ENCODE measurements around the gene GRB10.

DNA sequence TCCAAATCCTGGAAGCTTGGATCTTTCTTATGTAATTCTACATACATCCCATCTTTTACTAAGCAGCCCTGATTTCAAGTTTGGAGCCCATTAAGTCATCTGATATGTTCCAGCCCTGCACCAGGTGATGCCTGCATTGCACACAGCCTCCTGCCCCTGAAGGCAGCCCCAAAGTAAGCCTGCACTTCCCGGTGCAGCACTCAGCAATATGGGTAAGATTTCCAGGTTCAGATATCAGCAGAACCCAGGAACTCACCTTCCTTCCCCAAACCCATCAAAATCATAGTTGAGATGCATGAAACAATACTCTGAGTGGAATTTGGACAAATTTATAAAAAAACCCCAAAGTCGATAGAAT lies 217.2 kb downstream of the GRB10 start:
- TF ChIP-seq, protein P1, sequence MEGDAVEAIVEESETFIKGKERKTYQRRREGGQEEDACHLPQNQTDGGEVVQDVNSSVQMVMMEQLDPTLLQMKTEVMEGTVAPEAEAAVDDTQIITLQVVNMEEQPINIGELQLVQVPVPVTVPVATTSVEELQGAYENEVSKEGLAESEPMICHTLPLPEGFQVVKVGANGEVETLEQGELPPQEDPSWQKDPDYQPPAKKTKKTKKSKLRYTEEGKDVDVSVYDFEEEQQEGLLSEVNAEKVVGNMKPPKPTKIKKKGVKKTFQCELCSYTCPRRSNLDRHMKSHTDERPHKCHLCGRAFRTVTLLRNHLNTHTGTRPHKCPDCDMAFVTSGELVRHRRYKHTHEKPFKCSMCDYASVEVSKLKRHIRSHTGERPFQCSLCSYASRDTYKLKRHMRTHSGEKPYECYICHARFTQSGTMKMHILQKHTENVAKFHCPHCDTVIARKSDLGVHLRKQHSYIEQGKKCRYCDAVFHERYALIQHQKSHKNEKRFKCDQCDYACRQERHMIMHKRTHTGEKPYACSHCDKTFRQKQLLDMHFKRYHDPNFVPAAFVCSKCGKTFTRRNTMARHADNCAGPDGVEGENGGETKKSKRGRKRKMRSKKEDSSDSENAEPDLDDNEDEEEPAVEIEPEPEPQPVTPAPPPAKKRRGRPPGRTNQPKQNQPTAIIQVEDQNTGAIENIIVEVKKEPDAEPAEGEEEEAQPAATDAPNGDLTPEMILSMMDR (IDR thresholded peaks at IDR 0.05): no peak
- TF ChIP-seq POLR2A (IDR thresholded peaks at IDR 0.05): no peak
- TF ChIP-seq EP300 (IDR thresholded peaks at IDR 0.05): no peak
- no peak for TF ChIP-seq POLR2AphosphoS5 (IDR thresholded peaks at IDR 0.05)

Measured in gastroesophageal sphincter (tissue), 3 donors.